GM18873 (cell line): ENCODE results near the gene CLSTN3.

Experiments used
- ATAC-seq: cut with Tn5 transposase; IDR thresholded peaks from one replicate; pipeline ENCODE4 v1.9.1; 2021; ENCODE audit warnings: mild to moderate bottlenecking, moderate library complexity, moderate number of reproducible peaks; ENCODE audit not compliant: unreplicated experiment, low FRiP score

Gene CLSTN3

DNA sequence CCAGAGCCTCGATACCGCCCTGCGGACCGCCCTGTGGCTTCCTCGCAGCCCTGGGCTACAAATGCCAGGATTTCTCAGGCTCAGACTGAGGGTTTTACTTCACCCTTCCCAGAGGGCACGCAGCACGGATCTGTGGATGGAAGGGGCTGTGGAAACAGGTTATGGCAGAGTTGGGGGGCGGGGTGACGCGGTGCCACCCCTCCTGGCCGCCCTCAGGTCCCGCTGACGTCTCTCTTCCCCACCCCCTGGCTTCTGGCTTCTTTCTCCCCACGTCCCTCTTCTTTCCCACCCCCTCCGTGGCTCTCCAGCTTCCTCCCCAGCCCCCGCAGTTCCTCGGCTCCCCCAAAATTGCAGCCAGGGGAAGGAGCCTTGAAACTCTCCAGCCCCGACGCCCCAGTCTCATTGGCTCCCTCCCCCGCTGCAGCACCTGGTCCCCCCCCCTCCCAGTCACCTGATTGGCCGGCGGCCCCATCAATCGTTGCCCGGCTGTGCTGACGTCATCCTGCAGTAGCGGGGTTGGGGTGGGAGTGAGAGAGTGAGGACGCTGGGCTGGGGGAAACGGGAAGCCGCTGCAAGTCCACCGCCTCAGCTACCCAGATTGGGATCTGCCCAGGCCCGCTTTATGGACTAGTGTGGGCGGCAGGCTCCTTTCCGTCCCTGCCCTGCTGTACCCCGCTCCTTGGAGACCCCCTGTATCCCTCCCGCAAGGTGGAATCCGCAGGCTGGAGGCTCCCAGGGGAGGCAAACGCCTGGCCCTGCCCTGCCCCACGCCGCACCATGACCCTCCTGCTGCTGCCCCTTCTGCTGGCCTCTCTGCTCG lies at the start of gene CLSTN3:
Gene CLSTN3, plus strand, starts transcription at position 500 of the 820 bp plus-strand sequence. Its CDS starts 278 bp downstream, at position 778.
- no peak for ATAC-seq

DNA sequence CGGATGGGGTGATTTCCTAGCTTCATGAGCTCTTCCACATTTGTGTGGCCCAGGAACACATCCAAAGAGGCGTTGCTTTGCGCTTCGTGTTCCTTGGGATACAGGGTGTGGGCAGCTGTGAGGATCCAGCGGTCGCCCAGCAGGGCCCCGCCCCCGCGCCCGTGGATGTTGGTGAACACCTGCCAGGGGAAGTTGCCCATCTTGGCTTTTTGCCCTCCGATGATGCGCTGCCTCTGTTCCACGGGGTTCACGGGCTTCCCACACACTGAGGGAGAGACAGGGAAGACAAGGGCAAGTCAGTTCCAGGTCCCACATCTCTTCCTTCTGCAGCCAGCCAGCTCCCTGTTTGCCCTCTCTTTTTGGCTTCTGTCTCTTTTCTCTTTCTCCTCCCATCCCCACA lies 49.1 kb upstream of the CLSTN3 start:
- no peak for ATAC-seq

DNA sequence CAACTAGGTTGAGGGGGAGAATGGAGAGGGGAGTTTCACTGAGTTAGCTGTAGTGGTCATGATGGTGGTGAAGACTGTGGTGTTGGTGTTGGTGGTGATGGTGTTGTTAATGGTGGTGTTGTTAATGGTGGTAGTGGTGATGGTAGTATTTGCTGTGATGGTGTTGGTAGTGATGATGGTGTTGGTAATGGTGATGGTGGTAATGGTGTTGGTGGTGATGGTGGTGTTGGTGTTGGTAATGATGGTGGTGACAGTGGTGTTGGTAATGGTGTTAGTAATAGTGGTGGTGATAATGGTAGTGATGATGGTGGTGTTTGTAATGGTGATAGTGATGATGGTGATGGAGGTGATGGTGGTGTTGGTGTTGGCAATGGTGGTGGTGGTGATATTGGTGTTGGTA lies 47.0 kb upstream of the CLSTN3 start:
- ATAC-seq: no peak

DNA sequence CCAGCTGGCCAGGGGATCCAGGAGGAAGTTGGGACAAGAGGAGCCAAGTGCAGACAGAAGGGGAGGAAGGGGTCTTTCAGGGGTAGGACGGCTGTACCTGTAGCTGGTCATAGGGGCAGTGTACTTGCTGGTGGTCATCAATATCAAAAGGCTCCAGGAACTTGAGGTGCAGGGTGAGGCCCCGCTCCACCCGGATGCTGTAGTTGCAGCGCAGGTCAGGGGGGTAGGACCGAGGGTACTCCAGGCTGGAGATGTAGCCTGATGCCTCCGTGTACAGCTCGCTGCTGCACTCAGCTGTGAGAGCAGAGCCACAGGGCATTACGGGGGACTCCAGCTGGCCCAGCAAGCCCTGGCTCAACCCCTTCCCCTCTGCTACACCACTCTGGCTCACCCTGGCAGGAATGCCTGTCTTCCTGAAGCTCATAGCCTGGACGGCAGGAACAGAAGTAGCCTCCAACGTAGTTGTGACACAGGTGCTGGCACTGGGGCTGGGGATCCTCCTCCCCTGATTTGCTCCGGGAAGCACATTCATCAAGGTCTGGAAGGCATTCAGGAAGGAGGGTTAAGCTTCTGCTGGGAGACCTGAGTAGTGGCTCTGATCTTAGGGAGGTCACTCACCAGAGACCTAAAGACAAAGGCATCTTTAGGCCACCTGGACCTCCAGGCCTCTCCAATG lies 40.8 kb upstream of the CLSTN3 start:
- no peak for ATAC-seq

DNA sequence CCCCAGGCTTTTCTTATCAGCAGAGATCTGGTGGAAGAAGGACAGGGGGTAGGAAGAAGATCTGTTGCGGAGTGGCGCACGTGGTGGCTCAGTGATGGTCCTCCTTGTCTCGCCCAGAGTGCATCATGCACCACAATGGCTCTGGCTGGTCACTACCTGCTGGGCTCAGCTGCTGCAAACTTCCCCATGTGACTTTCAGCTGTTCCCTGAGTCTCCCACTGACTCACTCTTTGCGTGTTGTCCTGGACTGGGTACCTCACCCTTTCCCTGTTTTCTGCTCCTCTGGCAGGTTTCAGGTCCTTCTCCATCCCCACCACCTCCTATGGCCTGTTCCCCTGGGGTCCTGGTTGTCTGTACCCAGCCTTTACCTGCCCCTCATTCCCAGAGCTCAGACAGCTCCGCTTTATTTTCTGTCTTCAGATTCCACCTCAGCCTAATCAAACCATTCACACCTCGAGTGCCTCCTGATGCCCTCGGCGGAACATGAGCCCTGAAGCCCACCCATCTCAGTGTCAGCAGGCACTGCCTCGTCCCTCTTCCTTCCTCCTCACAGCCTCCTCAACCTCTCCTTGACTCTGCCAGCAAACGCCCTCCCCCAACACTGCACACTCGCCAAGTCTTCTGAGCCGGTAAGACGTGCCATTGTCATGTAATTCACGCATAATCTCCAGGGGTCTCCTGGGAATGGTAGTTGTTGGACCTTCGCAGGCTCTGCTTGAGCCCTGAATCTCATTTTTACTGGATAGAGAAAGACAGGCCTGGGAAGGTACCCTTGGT lies 39.8 kb upstream of the CLSTN3 start:
- no peak for ATAC-seq

DNA sequence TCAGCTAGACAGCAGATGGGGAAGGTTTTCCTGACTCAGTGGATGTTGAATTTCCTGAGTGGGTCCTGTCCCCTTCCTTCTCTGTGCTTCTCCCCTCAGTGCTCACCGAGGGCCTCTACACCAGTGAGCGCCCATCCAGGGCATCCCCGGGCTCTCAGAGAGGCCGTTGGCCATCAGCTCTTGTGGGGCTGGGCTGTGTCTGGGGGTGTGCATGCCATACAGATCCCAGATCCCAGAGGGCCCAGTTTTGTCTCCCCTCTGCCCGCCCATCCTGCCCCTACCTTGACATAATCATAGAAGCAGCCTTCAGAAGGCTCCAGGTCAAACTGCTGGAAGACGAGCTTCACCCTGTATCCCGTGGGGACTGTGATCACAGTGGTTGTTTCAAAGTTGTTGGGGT lies 39.0 kb upstream of the CLSTN3 start:
- no peak for ATAC-seq

DNA sequence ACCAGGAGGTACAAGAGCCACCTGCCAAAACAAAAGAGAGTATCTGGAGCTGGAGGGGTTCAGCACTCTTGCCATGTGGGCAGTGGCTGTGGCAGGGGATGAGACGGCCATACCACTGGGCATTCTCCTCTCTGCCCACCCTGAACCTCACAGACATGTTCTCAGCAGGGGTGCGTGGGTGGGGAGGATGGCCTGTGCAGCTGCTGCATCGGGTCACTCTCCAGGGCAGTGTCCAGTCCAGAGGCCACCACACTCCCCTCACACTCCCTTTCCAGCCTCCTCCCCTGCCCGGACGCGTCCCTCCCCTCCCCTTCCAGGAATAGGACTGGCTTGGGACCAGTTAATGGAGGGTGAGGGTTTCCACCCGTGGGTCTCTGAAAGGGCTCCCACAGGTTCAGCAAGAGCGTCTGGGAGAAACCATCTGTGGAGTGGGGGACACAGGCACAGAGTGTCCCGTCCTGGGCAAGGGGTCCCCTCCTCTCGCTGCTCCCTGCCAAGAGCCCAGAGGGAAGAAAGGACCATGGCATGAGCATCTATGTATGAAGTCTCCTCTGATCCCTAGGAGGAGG lies 38.4 kb upstream of the CLSTN3 start:
- no peak for ATAC-seq

DNA sequence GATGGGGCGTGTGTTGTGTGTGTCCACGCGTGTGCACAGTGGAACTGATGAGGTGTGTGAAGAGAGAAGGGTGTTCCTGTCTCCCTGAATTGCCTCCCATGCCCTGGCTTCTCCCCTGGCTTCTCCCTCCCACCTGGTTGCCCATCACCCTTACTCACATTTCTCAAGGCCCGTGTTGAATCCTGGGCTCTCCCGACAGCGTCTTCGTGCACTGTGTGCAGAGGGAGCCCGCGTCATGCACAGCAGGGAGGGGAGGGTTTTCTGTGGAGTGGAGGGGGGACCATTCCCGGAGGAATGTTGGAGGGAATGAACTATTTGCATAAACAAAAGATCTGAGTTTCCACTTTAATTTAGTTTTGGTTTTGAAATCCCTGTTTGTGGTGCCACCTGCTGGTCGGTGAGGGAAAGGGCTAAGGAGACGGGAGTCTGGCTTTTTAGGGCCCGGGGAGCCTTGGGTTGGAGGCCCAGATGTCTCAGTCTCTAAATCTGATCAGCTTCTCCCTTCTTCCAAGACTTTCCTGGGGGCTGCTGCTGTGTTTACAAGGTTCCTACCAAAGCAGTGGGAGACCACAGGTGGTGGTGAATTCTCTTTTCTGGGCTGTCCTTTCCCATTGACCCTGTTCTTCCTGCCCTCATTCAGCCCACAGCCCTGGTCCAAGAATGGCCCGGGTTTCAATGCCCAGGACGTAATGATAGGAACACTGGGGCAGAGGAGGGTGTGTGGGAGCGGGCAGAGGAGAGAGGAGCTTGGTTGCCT lies 37.8 kb upstream of the CLSTN3 start, which contains the start of gene C1R:
Gene C1R, minus strand, starts transcription at position 217 of the 757 bp plus-strand sequence. Its CDS starts 57 bp downstream, at position 160.
- no peak for ATAC-seq

DNA sequence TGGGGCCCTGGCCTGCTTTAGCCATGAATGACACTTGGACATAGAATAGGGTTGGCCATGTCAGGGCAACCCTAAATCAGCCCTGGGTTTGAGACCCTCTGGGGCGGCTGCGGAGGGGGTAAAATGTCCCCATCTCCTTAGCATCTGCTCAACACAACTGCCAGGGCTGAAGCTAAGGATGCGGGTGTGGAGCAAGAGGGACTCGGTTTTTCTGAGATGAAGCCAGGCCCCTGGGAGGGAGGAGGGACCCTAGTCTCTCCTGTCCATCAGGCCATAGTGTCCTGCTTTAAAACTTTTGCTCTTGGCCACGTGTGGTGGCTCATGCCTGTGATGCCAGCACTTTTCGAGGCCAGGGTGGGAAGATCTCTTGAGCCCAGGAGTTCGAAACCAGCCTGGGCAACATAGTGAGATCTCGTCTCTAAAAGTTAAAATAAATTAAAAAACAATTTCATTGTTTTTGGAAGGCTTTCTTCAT lies 37.1 kb upstream of the CLSTN3 start:
- ATAC-seq: no peak

DNA sequence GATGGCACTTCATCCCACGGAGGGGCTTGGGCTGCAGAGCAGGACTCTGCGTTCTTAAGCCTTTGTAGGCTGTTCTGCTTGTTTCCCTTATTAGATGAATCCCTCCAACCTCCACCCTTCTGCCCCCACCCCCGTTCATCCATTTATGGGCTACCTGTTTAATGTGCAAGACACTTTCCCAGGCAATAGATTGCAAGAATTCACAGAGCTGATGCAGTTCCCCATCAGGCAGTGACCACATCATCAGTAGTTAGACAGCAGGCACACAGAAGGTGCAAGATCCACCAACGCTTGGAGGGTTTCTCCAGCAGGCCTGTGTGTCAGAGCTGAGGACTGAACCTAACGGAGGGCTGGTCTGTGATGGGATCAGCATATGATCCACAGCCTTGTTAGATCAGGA lies 36.7 kb upstream of the CLSTN3 start:
- no peak for ATAC-seq

DNA sequence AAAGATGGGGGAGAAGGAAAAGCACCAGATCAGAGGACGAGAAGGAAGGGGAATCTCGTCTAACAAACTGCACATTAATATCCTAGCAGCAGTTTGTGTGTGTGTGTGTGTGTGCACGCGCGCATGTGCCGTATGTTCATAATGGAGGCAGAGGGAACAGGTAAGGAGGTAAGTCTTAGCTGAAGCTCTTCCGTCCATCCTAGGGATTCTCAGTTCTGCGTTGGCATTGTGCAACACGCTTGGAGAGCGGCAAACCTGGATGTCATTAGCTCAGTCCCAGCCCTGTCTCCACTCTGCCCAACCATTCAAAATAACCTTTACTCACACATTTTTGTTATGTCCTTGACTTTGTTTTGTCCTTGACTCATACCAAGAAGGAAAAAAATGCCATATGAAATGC lies 36.3 kb upstream of the CLSTN3 start:
- no peak for ATAC-seq

DNA sequence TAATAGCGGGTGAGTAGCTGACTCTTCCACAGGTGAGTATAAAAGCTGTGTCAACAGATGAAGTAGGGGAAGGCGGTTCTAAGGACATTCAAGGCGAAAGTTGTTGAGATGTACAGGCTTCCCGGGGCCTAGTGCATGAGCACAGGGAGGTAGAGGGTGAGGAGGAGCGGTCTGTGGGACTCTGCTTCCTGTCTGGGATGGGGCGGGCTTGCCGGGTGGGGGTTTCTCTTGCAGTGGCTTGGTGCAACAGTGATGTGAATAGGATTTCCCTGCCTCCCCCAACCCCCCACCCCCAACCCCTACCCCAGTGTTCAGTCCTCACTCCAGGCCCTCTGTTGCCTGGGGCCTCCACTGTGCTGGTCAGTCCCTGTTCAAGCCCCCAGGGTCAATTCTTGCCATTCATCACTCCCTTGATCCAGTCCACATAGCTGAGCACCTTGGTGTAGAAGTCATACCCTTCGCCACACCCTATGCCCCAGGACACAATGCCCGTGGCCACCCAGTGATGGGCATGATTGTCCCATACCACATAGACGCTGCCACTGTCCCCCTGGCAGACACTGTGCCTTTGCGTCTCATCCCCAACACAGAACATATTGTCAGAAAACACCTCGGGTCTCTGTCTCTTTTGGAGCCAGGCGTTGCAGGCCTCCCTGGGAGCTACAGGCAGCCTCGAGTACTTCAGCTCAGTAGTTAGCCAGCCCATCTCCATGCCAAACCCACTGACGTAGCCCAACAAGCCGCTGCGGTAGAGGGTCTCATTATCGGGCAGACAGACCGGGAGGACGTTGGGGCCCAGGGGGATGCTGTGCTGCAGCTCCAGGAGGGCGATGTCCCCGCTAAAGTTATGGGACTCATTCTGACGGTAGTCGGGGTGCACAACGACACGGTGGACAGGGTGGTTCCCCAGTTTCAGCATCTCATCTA lies 33.9 kb upstream of the CLSTN3 start:
- no peak for ATAC-seq

DNA sequence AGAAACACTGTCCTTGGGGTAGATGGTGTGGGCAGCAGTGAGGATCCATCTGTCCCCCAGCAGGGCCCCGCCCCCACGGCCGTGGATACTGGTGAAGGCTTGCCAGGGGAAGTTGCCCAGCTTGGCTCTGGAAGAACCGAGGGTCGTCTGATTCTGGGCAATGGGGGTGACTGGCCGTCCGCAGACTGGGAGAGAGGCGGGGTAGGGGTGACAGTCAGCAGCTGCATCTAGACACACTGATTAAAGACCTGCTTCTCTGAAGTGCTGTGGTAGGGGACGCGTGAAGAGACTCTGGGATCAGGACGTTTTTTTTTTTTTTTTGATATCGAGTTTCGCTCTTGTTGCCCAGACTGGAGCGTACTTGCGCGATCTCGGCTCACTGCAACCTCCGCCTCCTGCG lies 33.2 kb upstream of the CLSTN3 start:
- ATAC-seq: no peak

DNA sequence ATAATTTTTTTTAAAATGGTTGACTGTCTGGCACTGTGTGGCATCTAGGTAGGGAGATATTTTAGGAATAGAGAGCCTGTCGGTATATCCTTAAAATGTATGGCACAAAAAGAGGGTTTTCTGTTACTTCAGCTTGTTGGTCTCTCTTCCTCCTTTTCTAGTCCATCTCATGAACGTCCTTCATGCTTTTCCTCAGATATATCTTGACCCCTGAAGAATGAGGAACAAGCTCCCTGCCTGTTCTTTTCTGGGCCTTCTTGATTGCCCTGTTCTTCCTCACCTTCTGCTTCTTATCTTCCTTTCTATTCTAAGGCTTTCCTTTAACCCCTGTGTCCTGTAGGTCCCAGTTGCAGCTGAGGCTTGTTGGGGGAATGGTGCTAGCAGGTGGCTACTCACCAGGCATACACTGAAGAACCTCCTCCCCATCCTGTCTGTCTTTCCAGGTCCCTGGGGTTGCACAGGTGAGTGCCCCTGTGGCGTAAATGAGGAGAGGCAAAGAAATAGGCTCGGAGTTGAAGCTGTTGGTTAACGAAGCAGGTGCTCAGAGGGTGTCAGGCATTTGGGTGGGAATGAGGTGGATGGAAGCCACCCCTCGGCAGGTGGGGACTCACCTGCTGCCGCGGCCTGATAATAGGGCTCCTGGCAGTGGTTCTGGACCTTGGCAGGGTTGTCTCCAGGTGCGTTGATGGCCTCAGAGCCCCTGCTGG lies 30.7 kb upstream of the CLSTN3 start:
- no peak for ATAC-seq

DNA sequence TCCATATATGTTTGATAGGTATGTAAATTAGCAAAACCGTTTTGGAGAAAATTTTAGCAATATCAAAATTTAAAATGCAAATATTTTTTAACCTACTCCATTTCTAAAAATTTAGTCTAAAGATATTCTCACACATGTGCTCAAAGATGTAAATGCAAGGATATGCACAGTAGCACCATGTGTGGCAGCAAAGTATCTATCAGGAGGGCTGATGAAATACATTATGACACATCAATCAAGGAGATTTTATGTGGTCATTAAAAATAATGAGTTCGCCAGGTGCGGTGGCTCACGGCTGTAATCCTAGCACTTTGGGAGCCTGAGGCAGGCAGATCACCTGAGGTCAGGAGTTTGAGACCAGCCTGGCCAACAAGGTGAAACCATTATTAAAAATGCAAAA lies 29.9 kb upstream of the CLSTN3 start:
- no peak for ATAC-seq

DNA sequence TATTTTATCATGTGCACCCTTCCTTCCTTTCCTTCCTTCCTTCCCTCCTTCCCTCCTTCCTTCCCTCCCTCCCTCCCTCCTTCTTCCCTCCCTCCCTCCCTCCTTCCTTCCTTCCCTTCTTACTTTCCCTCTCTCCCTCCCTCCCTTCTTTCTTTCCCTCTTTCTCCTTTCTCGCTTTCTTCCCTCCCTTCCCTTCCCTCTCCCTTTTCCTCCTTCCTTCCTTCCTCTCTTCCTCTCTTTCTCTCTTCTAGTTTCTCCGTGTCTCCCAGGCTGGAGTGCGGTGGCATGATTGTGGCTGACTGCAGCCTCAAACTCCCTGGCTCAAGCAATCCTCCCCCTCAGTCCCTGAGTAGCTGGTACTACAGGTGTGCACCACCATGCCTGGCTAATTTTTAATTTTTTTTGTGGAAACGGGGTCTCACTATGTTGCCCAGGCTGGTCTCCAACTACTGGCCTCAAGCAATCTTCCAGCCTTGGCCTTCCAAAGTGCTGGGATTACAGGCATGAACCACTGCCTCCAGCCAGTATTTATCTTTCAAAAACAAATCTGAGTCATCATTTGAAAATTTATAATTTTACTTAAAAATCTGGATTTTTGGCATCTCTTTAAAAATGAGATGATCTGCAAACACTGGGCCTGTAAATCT lies 29.0 kb upstream of the CLSTN3 start:
- no peak for ATAC-seq

DNA sequence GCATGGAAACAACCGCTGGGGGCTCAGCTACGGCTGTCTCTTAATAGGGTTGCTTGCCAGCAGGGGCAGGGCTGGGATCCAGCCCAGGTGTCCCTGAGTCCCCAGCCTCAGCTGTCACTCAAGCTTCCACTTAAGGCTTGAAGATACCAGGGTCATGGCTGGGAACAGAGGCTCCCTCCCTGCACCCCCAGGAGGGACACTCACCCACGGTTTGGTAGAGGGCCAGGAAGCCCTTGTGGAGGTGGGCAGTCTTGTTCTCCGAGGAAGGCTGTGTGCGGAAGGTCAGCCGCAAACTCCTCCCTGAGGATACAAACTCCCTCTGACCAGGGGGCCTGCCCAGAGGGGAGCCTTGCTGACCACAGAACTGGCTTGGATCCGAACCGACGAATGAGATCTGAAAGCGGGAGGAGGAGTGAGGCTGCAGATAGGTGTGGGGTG lies 28.5 kb upstream of the CLSTN3 start:
- no peak for ATAC-seq

DNA sequence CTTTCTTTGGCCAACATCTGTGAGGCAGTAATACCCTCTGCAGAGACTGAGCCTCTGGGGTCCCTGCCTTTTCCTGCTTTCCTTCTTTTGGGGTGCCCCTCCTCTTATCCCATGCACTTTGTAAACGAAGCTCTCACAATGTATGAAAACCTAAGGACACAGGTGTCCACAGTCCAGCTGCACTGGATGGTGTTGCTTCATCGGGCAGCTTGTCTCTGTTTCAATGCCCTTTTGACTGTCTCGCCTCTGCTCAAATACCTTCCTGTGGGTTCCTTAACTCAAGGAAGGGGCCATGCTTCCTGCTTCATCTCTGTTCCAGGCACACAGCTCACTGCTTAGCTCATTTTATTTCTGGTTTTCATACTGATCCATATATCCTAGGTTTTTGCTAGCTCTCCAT lies 27.6 kb upstream of the CLSTN3 start:
- no peak for ATAC-seq
